A549 (cell line): ENCODE results near the gene KRTAP5-8.

Experiments used
- CBX8 ChIP-seq: fragments of 200-600 bp; sonication (generic); IDR thresholded peaks from 2 replicates; pipeline ENCODE4 v1.6.1; 2016
- CEBPB ChIP-seq, 2 experiments: fragments of >200 bp in 1 of 2; sonication (Bioruptor Twin) in 1 of 2; formaldehyde crosslinking in 1 of 2; IDR thresholded peaks; 2 replicates each; pipeline ENCODE4 v1.6.1; 2012 to 2016
- CTCF ChIP-seq: fragments of >200 bp; sonication (Bioruptor Twin); formaldehyde crosslinking; IDR thresholded peaks from 3 replicates; pipeline ENCODE4 v1.5.1; 2016
- EP300 ChIP-seq, 2 experiments: fragments of >200 bp; sonication (Bioruptor Twin); formaldehyde crosslinking; IDR thresholded peaks; 2 replicates in 1 of 2; 3 replicates in 1 of 2; pipeline ENCODE4 v1.6.1; 2016 to 2017
- FOSL2 ChIP-seq, 2 experiments: fragments of 450-650 bp in 1 of 2; fragments of >200 bp in 1 of 2; sonication (Bioruptor Twin) in 1 of 2; formaldehyde crosslinking; IDR thresholded peaks; 2 replicates each; pipeline versions ENCODE4 v1.5.0 to v1.6.1; 2016 to 2020; ENCODE audit warnings: mild to moderate bottlenecking in 1 of 2, moderate library complexity in 1 of 2
- GATA3 ChIP-seq: IDR thresholded peaks from 2 replicates; pipeline ENCODE4 v1.6.1; 2012; ENCODE audit warnings: borderline replicate concordance
- HMGXB4 ChIP-seq: fragments of 250-450 bp; sonication (Bioruptor Pico); IDR thresholded peaks from 2 replicates; pipeline ENCODE4 v1.5.0; 2021; ENCODE audit warnings: mild to moderate bottlenecking, moderate library complexity, borderline replicate concordance
- JUN ChIP-seq, 2 experiments: fragments of >200 bp; sonication (Bioruptor Twin); formaldehyde crosslinking; IDR thresholded peaks; 2 replicates in 1 of 2; 3 replicates in 1 of 2; pipeline ENCODE4 v1.6.1; 2016 to 2017
- KDM1A ChIP-seq: fragments of 200-600 bp; sonication (generic); IDR thresholded peaks from 2 replicates; pipeline ENCODE4 v1.6.1; 2016; ENCODE audit warnings: low read depth, mild to moderate bottlenecking
- MAX ChIP-seq: IDR thresholded peaks from 2 replicates; pipeline ENCODE4 v1.6.1; 2012
- POLR2A ChIP-seq: IDR thresholded peaks from 2 replicates; pipeline ENCODE4 v1.6.1; 2012; ENCODE audit warnings: mild to moderate bottlenecking, low read length
- RARB ChIP-seq: fragments of 250-450 bp; sonication (Bioruptor Pico); IDR thresholded peaks from 2 replicates; pipeline ENCODE4 v1.8.0; 2021; ENCODE audit warnings: mild to moderate bottlenecking, moderate library complexity
- RFX5 ChIP-seq: fragments of 450-650 bp; IDR thresholded peaks from 2 replicates; pipeline ENCODE4 v1.7.1; 2014; ENCODE audit warnings: antibody characterized with exemption, mild to moderate bottlenecking, moderate library complexity
- ZFP36 ChIP-seq: fragments of 450-650 bp; IDR thresholded peaks from 2 replicates; pipeline ENCODE4 v1.6.1; 2014; ENCODE audit warnings: borderline replicate concordance; ENCODE audit not compliant: partially characterized antibody

- TF ChIP-seq POLR2A, result no peak
- TF ChIP-seq CEBPB (IDR thresholded peaks at IDR 0.05), result no peak
- TF ChIP-seq KDM1A, result no peak
- no peak for TF ChIP-seq MAX
- no peak for TF ChIP-seq RFX5
- no peak for TF ChIP-seq GATA3
- no peak for TF ChIP-seq CBX8
- no peak for TF ChIP-seq FOSL2 (IDR thresholded peaks at IDR 0.05)
- TF ChIP-seq FOSL2 (CRISPR knock-in tag; IDR thresholded peaks at IDR 0.05), result no peak
- no peak for TF ChIP-seq EP300 (IDR thresholded peaks at IDR 0.05)
- TF ChIP-seq HMGXB4 (CRISPR knock-in tag), result no peak
- no peak for TF ChIP-seq CTCF
- TF ChIP-seq ZFP36, result no peak
- no peak for TF ChIP-seq RARB (CRISPR knock-in tag)
- no peak for TF ChIP-seq JUN (IDR thresholded peaks at IDR 0.05)
Observed at GRCh38 chr11:71505781-71506180, 32.0 kb upstream of the KRTAP5-8 start.
